ENCODE results near the gene RBM28. TPM values are rescaled to one million over a fixed set of nuclear protein-coding genes. Genes with fewer than 3 reads are reported as not detected.

The RBM28 gene
- total RNA-seq, 1 experiment from 2014 or later: 54.1 TPM

GRCh38 chr7:128380483-128381106 lies 36.9 kb upstream of the RBM28 start:
- Histone ChIP-seq H3K9me3 (ENCODE audit: control insufficient read depth, insufficient read depth, low read depth, low read length) (no peaks in the 10 kb centered on the region), H3K4me1 (ENCODE audit: control insufficient read depth, insufficient read depth, low read length) (no peaks in the 10 kb centered on the region), H3K36me3 (ENCODE audit: control insufficient read depth, insufficient read depth, low read length) (no peaks in the 10 kb centered on the region), H3K27me3 (ENCODE audit: control insufficient read depth, insufficient read depth, low read length) (no peaks in the 10 kb centered on the region), H3K4me3 (ENCODE audit: low read depth in 2 of 2, low read length in 2 of 2) (no peak overlapping the region), H3K27ac (ENCODE audit: low read length) (no peak overlapping the region)
- POLR2A ChIA-PET: no interaction called here
- no peak for TF ChIP-seq TCF7L2 (IDR thresholded peaks at IDR 0.05; ENCODE audit: low read depth, low read length)
- no peak for TF ChIP-seq SIN3A (IDR thresholded peaks at IDR 0.05; ENCODE audit: borderline replicate concordance, insufficient read depth, low read depth, low read length)
- TF ChIP-seq POLR2AphosphoS5 (IDR thresholded peaks at IDR 0.05; ENCODE audit: low read depth, low read length): no peak
- TF ChIP-seq CTCF (IDR thresholded peaks at IDR 0.05): no peak
- no peak for TF ChIP-seq REST (IDR thresholded peaks at IDR 0.05; ENCODE audit: insufficient read depth in 1 of 2, low read depth in 2 of 2, low read length in 1 of 2)
- intact Hi-C loops (cut with micrococcal nuclease; ENCODE audit: unreplicated experiment): no loop called here
- BruUV-seq (replicated peaks): no TSS peak
- CTCF ChIA-PET: interaction anchor here (1.0 kb wide), 1 partner anchor 33 kb away, joined by 4 read pairs; no protein-coding TSS in a partner anchor
- DNase-seq (ENCODE audit: low read depth, low spot score) (no peak), ATAC-seq (peak; percentile 32; the same call in 1 of the 2 replicates)
- in situ Hi-C loops (cut with HindIII; ENCODE audit: low pct_unique_long_range_greater_than_20kb, low sequenced_read_pairs): no loop called here

GRCh38 chr7:128379900-128380479 lies 36.3 kb upstream of the RBM28 start:
- Histone ChIP-seq H3K4me1 (ENCODE audit: control insufficient read depth, insufficient read depth, low read length) (no peaks in the 10 kb centered on the region), H3K9me3 (ENCODE audit: control insufficient read depth, insufficient read depth, low read depth, low read length) (no peaks in the 10 kb centered on the region), H3K27me3 (ENCODE audit: control insufficient read depth, insufficient read depth, low read length) (no peaks in the 10 kb centered on the region), H3K27ac (ENCODE audit: low read length) (no peak overlapping the region), H3K36me3 (ENCODE audit: control insufficient read depth, insufficient read depth, low read length) (no peaks in the 10 kb centered on the region), H3K4me3 (ENCODE audit: low read depth in 2 of 2, low read length in 2 of 2) (no peak overlapping the region)
- BruUV-seq (replicated peaks): no TSS peak
- DNase-seq (ENCODE audit: low read depth, low spot score) (no peak), ATAC-seq (no peak)
- POLR2A ChIA-PET: interaction anchor here (0.6 kb wide), 1 partner anchor 42 kb away, joined by 3 read pairs; no protein-coding TSS in a partner anchor
- TF ChIP-seq POLR2AphosphoS5 (IDR thresholded peaks at IDR 0.05; ENCODE audit: low read depth, low read length): no peak
- TF ChIP-seq TCF7L2 (IDR thresholded peaks at IDR 0.05; ENCODE audit: low read depth, low read length): no peak
- no peak for TF ChIP-seq REST (IDR thresholded peaks at IDR 0.05; ENCODE audit: insufficient read depth in 1 of 2, low read depth in 2 of 2, low read length in 1 of 2)
- no peak for TF ChIP-seq SIN3A (IDR thresholded peaks at IDR 0.05; ENCODE audit: borderline replicate concordance, insufficient read depth, low read depth, low read length)
- no peak for TF ChIP-seq CTCF (IDR thresholded peaks at IDR 0.05)
- in situ Hi-C loops (cut with HindIII; ENCODE audit: low pct_unique_long_range_greater_than_20kb, low sequenced_read_pairs): no loop called here
- intact Hi-C loops (cut with micrococcal nuclease; ENCODE audit: unreplicated experiment): no loop called here
- CTCF ChIA-PET: interaction anchor here (0.6 kb wide), 1 partner anchor 8 kb away, joined by 3 read pairs; no protein-coding TSS in a partner anchor

Measured in Panc1 (cell line).